HG03039 (cell line): ENCODE results near the gene PCDH7.

Experiments used
- ATAC-seq: cut with Tn5 transposase; IDR thresholded peaks from one replicate; pipeline ENCODE4 v1.9.1; 2021; ENCODE audit warnings: mild to moderate bottlenecking, moderate library complexity; ENCODE audit not compliant: unreplicated experiment

Gene PCDH7

GRCh38 chr4:30720021-30720660, at the start of gene PCDH7:
TSS of gene PCDH7 (plus strand) at chr4:30720369. CDS start at chr4:30721423, 1,054 bp downstream.
- ATAC-seq, result no peak

- ATAC-seq, result no peak
Measured at GRCh38 chr4:30671926-30672448, 48.2 kb upstream of the PCDH7 start.

GRCh38 chr4:30696191-30696590, 24.0 kb upstream of the PCDH7 start:
- ATAC-seq, result no peak

GRCh38 chr4:30714408-30715031, 5.6 kb upstream of the PCDH7 start:
- ATAC-seq, result no peak

- ATAC-seq, result no peak
Measured at GRCh38 chr4:30716158-30716557, 4.0 kb upstream of the PCDH7 start.

- no peak for ATAC-seq
Measured at GRCh38 chr4:30716681-30717207, 3.4 kb upstream of the PCDH7 start.

GRCh38 chr4:30717208-30718020, 2.8 kb upstream of the PCDH7 start:
- no peak for ATAC-seq

GRCh38 chr4:30718021-30718542, 2.1 kb upstream of the PCDH7 start:
- ATAC-seq, result no peak

- ATAC-seq, result no peak
Measured at GRCh38 chr4:30718641-30719453, 1.3 kb upstream of the PCDH7 start.

GRCh38 chr4:30719454-30720020, 632 bp upstream of the PCDH7 start:
- ATAC-seq, result no peak

GRCh38 chr4:30720661-30721184, 554 bp downstream of the PCDH7 start:
- ATAC-seq, result no peak

- ATAC-seq, result no peak
Measured at GRCh38 chr4:30721185-30722091, 1.3 kb downstream of the PCDH7 start.

GRCh38 chr4:30722092-30722358, 1.9 kb downstream of the PCDH7 start:
- ATAC-seq, result no peak

- no peak for ATAC-seq
Measured at GRCh38 chr4:30722359-30723200, 2.4 kb downstream of the PCDH7 start.

- no peak for ATAC-seq
Measured at GRCh38 chr4:30723201-30723955, 3.2 kb downstream of the PCDH7 start.

- ATAC-seq, result no peak
Measured at GRCh38 chr4:30724247-30724646, 4.1 kb downstream of the PCDH7 start.

- no peak for ATAC-seq
Measured at GRCh38 chr4:30725562-30725961, 5.4 kb downstream of the PCDH7 start.
